G401.6 (cell line): Measurements from ENCODE around the gene HFE.
"Not testable (repeated sequence)": the region's sequence is repeated elsewhere in the genome, so short reads cannot be mapped to it uniquely, and the experiment has no call there.

ENCODE experiments used
- FAIRE-seq: peaks from 2 replicates; lab custom pipeline; 2012; peaks lifted over from hg19 to GRCh38; lab: Jason Lieb, UNC

Gene HFE, protein sequence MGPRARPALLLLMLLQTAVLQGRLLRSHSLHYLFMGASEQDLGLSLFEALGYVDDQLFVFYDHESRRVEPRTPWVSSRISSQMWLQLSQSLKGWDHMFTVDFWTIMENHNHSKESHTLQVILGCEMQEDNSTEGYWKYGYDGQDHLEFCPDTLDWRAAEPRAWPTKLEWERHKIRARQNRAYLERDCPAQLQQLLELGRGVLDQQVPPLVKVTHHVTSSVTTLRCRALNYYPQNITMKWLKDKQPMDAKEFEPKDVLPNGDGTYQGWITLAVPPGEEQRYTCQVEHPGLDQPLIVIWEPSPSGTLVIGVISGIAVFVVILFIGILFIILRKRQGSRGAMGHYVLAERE

DNA sequence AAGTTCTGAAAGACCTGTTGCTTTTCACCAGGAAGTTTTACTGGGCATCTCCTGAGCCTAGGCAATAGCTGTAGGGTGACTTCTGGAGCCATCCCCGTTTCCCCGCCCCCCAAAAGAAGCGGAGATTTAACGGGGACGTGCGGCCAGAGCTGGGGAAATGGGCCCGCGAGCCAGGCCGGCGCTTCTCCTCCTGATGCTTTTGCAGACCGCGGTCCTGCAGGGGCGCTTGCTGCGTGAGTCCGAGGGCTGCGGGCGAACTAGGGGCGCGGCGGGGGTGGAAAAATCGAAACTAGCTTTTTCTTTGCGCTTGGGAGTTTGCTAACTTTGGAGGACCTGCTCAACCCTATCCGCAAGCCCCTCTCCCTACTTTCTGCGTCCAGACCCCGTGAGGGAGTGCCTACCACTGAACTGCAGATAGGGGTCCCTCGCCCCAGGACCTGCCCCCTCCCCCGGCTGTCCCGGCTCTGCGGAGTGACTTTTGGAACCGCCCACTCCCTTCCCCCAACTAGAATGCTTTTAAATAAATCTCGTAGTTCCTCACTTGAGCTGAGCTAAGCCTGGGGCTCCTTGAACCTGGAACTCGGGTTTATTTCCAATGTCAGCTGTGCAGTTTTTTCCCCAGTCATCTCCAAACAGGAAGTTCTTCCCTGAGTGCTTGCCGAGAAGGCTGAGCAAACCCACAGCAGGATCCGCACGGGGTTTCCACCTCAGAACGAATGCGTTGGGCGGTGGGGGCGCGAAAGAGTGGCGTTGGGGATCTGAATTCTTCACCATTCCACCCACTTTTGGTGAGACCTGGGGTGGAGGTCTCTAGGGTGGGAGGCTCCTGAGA lies at the start of gene HFE:
TSS of gene HFE (plus strand) at position 146 of the 832 bp plus-strand sequence. CDS start at position 158, 12 bp downstream.
- no peak for FAIRE-seq

GRCh38 chr6:26041946-26042345 lies 45.3 kb upstream of the HFE start:
- no peak for FAIRE-seq

DNA sequence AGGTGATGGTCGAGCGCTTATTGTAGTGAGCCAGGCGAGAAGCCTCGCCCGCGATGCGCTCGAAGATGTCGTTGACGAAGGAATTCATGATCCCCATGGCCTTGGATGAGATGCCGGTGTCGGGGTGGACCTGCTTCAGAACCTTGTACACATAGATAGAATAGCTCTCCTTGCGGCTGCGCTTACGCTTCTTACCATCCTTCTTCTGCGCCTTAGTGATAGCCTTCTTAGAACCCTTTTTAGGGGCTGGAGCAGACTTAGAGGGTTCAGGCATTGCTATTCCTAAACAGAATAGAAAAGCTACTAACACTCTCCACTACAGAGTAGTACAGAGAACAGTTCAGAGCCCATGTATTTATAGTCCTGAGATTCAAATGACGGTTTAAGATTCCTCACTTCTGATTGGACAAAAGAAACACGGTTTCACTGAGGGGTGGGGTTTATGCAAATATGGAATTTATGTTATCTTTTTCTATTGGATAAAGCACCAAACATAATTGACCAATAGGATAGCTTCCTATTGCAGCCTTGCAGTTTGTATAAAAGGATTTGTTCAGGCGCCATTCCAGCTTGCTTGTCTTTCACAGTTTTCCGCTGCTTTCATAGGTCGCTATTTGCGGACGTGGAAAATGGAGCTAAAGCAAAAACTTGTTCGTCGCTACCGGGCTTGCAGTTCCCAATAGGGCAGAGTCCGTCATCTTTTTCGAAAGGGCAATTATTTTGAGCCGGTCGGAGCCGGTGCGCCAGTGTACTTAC lies 43.7 kb upstream of the HFE start:
- FAIRE-seq: peak; percentile 100

DNA sequence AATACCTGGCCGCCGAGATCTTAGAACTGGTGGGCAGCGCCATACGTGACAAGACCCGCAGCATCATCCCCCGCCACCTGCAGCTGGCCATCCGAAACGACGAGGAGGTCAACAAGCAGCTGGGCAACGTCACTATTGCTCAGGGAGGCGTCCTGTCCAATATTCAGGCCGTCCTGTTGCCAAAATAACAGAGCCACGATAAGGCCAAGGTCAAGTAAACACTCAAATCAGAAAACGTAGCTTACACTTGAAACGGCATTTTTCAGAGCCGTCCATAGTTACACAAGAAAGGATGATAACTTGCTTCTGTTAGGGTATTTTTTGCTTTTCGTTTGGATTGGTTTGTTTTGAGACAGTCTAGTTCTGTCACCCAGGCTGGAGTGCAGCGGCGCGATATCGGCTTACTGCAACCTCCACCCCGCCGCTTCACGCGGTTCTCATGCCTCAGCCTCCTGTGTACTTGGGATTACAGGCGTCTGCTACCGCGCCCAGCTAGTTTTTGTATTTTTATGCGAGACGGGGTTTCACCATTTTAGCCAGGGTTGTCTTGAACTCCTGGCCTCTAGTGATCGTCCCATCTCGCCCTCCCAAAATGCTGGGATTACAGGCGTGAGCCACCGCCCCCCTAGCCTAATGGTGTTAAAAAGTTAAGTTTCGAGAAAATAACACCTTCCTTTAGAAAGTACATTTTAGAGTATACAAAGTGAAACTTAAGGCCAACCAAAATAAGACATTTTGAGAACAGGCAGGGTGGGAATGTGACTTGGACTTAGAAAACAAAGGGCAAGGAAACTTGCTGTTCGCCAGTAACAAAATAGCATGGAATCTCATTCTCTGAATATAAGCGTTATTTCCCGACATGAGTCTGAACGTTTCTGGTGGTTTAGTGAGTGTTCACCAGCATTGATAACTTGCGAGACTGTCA lies 42.8 kb upstream of the HFE start:
- FAIRE-seq: no peak

DNA sequence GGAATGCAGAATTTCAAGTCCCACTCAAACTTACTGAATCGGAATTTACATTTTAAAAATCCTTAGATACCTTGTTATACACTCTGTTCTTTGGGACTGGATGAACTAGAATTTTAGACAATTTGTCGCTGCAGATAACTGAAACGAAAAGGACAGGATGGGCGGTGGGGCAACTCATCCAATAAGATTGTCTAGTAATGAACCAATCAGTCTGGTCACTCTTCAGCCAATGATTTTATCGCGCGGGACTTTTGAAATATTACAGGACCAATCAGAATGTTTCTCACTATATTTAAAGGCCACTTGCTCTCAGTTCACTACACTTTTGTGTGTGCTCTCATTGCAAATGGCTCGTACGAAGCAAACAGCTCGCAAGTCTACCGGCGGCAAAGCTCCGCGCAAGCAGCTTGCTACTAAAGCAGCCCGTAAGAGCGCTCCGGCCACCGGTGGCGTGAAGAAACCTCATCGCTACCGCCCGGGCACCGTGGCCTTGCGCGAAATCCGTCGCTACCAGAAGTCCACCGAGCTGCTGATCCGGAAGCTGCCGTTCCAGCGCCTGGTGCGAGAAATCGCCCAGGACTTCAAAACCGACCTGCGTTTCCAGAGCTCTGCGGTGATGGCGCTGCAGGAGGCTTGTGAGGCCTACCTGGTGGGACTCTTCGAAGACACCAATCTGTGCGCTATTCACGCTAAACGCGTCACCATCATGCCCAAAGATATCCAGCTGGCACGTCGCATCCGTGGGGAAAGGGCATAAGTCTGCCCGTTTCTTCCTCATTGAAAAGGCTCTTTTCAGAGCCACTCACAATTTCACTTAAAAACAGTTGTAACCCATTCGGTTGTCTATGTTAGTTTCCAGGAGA lies 41.9 kb upstream of the HFE start:
- FAIRE-seq: peak; percentile 98

- FAIRE-seq: no peak
Observed at GRCh38 chr6:26045928-26046368, 41.3 kb upstream of the HFE start.

- peak; percentile 56 for FAIRE-seq
Observed at GRCh38 chr6:26047329-26047728, 39.9 kb upstream of the HFE start.

DNA sequence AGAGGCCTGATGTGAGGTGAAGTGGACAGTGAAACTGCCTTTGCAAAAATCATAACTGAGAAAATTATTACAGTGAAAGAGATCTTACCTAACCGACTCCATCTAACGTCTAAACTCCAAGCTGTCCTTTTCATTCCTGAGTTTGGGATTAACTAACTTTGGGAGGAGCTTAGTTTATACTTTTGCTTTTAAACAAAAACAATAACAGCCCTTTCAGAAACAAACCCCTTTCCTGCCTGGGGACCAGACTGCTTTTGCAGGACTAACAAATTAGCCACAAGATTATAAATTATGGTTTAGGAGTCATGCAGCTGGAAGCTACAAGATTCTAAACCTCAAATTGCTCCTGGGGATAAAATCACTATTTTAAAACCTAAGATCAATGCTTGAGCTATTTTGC lies 38.6 kb upstream of the HFE start:
- no peak for FAIRE-seq

DNA sequence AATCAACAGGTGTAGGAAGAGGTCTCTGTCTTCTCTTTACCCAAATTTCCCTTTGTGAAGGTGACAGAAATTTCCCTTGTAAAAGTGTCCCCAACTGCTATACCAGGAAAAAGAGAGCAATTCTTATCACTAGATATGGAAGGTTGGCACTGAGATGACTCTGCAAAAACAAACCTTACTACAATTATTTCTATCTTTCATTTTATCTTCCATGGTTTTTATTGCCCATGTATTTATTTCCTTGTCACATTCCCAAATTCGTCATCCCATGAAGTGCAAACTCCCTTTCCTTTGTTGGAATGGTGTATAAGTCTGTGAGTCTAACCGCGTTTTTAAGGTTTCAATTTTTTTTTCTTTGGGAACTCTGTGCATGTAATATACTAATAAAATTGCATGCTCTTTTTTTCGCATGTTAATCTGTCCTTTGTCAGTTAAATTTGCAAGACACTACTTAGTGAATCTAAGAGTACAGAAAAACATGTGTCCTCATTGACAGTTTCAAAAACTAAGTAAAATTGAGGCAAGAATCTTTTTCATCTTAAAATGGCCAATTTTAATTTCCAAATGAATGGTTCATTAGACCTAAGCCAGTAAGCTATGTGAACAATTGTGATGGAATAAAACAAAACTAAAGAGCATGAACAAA lies 35.4 kb upstream of the HFE start:
- FAIRE-seq: no peak

- not testable (repeated sequence) for FAIRE-seq
Observed at GRCh38 chr6:26052762-26053250, 34.4 kb upstream of the HFE start.

DNA sequence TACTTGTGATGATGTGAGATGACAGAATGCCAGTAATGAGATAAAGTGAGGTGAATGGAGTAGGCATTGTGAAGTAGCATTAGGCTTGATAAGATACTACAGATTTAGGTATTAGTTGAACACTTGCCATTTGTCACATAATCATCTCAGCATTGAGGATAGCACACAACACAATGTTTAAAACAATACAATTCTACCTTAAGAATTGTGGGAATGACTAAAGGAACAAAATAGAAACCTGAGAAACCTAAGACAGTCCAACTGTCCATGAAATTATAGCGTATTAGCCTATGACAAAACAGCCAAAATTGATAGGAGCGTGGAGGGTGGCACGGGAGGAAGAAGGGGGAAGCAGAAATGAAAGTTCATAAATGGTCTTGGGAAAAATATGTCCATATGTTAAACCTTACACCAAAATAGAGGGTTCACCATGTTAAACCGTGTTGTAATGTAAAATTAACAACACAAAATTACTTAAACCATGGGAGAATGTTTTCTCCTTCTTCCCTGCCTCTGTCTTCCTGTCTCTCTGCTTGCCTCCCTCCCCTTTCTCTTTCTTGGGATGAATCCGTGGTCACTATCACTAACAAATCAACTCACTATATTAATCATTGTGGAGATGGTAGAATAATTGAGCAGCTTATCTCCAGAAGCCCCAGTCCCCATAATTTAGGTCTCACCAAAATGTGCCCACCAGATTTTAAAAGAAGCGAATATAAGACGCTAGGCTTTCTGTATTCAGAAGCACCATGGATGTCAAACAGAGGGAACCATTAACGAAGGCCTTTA lies 33.0 kb upstream of the HFE start:
- FAIRE-seq: no peak

DNA sequence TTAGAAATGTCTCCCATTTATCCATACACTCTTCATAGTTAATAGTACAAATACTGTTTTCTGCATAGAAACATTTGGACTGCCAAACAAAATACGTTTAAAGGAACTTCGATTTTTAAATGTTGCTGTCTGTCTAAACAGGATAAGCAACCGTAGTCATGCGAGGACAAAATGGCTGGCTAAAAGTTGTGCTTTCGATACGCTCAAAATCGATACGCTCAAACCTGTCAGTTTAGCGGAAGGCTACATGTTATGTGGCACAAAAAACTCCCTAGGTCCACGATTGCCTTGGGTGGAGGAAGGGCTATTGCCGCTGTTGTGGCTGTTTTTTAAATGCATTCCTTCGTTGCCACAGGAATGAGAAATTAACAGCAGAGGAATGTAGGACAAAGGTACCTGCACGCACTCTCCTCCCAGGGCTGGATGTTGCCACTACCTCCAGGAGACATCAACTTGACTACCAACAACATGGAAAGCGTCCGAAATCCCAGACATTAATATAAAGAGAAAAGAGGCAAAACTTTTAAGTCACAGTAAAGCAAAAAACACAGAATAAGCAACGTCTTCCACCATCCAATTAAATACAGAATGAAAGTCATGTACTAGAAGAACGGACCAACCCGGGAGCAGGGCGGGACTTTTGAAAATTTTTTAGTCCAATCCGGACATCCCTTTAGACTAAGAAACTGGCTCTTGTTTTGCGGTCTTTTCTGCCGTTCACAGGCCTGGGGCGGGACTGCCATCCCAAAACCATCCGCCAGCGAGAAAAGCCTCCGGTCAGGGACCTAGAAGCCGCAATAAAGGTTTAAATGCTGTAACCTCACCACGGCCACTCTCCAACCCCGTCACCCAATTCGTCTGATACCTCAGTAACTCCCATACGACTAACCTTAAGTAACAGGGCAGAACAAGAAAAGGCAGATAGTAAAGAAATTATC lies 32.2 kb upstream of the HFE start:
- FAIRE-seq: peak; percentile 97

DNA sequence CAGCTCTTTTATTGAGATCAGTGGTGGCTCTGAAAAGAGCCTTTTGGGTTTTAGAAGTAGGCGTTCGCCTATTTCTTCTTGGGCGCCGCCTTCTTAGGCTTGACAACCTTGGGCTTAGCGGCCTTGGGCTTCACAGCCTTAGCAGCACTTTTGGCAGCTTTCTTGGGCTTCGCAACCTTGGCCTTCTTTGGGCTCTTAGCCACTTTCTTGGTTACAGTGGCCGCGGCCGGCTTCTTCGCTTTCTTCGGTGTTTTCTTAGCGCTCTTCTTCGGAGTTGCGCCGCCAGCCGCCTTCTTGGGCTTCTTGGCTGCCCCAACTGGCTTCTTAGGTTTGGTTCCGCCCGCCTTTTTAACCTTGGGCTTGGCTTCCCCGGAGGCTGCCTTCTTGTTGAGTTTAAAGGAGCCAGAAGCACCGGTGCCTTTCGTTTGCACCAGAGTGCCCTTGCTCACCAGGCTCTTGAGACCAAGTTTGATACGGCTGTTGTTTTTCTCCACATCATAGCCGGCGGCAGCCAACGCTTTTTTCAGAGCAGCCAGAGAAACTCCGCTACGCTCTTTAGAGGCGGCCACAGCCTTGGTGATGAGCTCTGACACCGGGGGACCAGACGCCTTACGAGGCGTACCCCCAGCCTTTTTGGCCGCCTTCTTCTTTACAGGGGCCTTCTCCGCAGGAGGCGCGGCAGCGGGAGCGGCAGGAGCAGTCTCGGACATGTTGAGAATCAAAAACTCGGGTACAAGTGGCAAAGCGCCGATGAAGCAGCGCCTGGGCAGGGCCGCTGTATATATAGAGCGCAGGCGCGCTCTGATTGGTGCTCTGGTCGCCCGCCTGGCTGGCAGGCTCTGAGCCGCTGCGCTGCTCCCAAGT lies 31.3 kb upstream of the HFE start:
- no peak for FAIRE-seq

GRCh38 chr6:26056583-26057350 lies 30.5 kb upstream of the HFE start:
- FAIRE-seq: no peak

- FAIRE-seq: no peak
Observed at GRCh38 chr6:26057899-26058298, 29.3 kb upstream of the HFE start.

DNA sequence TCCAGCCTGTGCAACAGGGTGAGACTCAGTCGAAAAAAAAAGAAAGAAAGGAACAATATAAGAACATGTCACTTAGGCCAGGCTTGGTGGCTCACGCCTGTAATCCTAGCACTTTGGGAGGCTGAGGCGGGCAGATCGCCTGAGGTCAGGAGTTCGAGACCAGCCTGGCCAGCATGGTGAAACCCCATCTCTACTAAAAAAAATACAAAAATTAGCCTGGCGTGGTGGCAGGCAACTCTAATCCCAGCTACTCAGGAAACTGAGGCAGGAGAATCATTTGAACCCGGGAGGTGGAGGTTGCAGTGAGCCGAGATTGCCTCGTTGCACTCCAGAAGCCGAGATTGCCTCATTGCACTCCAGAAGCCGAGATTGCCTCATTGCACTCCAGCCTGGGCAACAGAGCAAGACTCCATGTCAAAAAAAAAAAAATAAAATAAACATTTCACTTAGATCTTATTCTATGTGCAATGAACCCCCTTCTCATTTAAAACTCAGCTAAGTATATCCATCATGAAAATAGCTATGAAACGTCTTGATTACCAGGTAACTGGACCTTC lies 28.7 kb upstream of the HFE start:
- not testable (repeated sequence) for FAIRE-seq
